Epithelial cell of esophagus (primary cell): ENCODE measurements around the gene CD2AP.

Source experiments
- DNase-seq: peaks from one replicate; pipeline ENCODE4 v3.0.0; 2010; ENCODE audit warnings: low read depth
- H3K4me3 ChIP-seq: 2 replicates; pipeline ENCODE4 v1.5.1; 2011; ENCODE audit warnings: mild to moderate bottlenecking, low read length, control low read depth
- TF ChIP-seq, protein P1 (sequence below): IDR thresholded peaks from 2 replicates; pipeline ENCODE4 v1.5.1; 2011; ENCODE audit warnings: low read depth, mild to moderate bottlenecking, low read length, control low read depth, inconsistent platforms; ENCODE audit not compliant: insufficient read depth; ENCODE audit errors: missing control alignments

CD2AP gene

GRCh38 chr6:47495954-47496545 is 18.5 kb downstream of the CD2AP start:
- no peak for DNase-seq
- H3K4me3 ChIP-seq: no peak overlapping the region
- TF ChIP-seq, protein P1, sequence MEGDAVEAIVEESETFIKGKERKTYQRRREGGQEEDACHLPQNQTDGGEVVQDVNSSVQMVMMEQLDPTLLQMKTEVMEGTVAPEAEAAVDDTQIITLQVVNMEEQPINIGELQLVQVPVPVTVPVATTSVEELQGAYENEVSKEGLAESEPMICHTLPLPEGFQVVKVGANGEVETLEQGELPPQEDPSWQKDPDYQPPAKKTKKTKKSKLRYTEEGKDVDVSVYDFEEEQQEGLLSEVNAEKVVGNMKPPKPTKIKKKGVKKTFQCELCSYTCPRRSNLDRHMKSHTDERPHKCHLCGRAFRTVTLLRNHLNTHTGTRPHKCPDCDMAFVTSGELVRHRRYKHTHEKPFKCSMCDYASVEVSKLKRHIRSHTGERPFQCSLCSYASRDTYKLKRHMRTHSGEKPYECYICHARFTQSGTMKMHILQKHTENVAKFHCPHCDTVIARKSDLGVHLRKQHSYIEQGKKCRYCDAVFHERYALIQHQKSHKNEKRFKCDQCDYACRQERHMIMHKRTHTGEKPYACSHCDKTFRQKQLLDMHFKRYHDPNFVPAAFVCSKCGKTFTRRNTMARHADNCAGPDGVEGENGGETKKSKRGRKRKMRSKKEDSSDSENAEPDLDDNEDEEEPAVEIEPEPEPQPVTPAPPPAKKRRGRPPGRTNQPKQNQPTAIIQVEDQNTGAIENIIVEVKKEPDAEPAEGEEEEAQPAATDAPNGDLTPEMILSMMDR: no peak

GRCh38 chr6:47496935-47497579 is 19.5 kb downstream of the CD2AP start:
- H3K4me3 ChIP-seq: no peak overlapping the region
- TF ChIP-seq, protein P1: no peak

GRCh38 chr6:47502920-47503319 is 25.3 kb downstream of the CD2AP start:
- no peak for DNase-seq
- H3K4me3 ChIP-seq: no peak overlapping the region
- TF ChIP-seq, protein P1: no peak

More at GRCh38 chr6:47496935-47497579, 19.5 kb downstream of the CD2AP start:
- DNase-seq: no peak

GRCh38 chr6:47509937-47510336 is 32.3 kb downstream of the CD2AP start:
- DNase-seq: no peak
- TF ChIP-seq, protein P1: no peak
- H3K4me3 ChIP-seq: no peak overlapping the region

- TF ChIP-seq, protein P1: no peak
- DNase-seq: no peak
- H3K4me3 ChIP-seq: no peak overlapping the region
Measured at GRCh38 chr6:47512872-47513271, 35.3 kb downstream of the CD2AP start.

DNA sequence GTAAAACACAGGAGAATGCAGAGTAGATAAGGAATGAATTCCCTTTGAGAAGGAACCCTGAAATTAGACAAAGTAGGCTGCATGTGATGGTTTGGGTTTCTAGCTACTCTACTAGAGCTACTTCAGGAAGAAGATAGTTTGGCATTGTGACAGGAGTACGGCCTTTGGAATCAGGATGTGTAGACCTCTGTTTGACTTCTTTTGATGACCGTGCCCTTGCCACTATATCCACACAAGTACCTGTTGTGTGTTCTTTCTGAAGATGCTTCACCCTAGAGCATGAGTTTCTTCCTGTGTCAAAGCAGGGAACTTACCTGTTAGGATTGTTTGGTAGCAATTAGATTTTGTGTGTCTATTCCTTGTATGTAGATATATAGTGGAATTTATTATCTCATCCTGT is 41.7 kb downstream of the CD2AP start:
- TF ChIP-seq, protein P1: no peak
- no peak for DNase-seq

GRCh38 chr6:47520282-47520681 is 42.7 kb downstream of the CD2AP start:
- DNase-seq: no peak
- TF ChIP-seq, protein P1: no peak
- no peak overlapping the region for H3K4me3 ChIP-seq

More for the DNA sequence above, 41.7 kb downstream of the CD2AP start:
- H3K4me3 ChIP-seq: no peak overlapping the region
